Endothelial cell of umbilical vein (primary cell): ENCODE measurements around the gene MAT1A. TPM values are rescaled to one million over a fixed set of nuclear protein-coding genes. Genes with fewer than 3 reads are reported as not detected.

ENCODE experiments used
- BruUV-seq: library from RNA; stranded (reverse); fragments of 400-500 nt; replicated peaks from 2 replicates; lab custom pipeline; 2021; lab: Mats Ljungman, UMichigan
- CTCF ChIA-PET: fragments of 300-600, 350-600 bp; sonication (Branson Sonifier 250); formaldehyde crosslinking; loops from one replicate; lab custom pipeline; 2021; ENCODE audit warnings: antibody characterized with exemption, inconsistent platforms; lab: Charles Lee
- POLR2A ChIA-PET: fragments of 300-600, 350-600 bp; sonication (Branson Sonifier 250); formaldehyde crosslinking; loops from one replicate; lab custom pipeline; 2021; ENCODE audit warnings: antibody characterized with exemption, inconsistent platforms; lab: Charles Lee
- DNase-seq: peaks from one replicate; pipeline ENCODE4 v3.0.0-alpha.2; 2011; ENCODE audit warnings: low read depth, low spot score
- FAIRE-seq: peaks from 2 replicates; lab custom pipeline; 2011; peaks lifted over from hg19 to GRCh38; lab: Jason Lieb, UNC
- H2AFZ ChIP-seq: 2 replicates; pipeline ENCODE4 v1.6.0; 2012; ENCODE audit warnings: low read depth, low read length, control low read depth, inconsistent platforms
- H3K27ac ChIP-seq: 2 replicates; pipeline ENCODE4 v1.5.1; 2011; ENCODE audit warnings: low read depth, mild to moderate bottlenecking, control low read depth, low read length, moderate library complexity; ENCODE audit not compliant: insufficient read depth
- H3K27me3 ChIP-seq, 2 experiments: 2 replicates each; pipeline versions ENCODE4 v1.6.0 to v1.6.1; 2011; ENCODE audit warnings: low read length in 2 of 2, mixed read lengths in 1 of 2; ENCODE audit not compliant: control insufficient read depth in 2 of 2, insufficient read depth in 2 of 2
- H3K36me3 ChIP-seq, 2 experiments: 2 replicates in 1 of 2; 3 replicates in 1 of 2; pipeline ENCODE4 v1.5.1; 2011; ENCODE audit warnings: low read length in 2 of 2, mild to moderate bottlenecking in 1 of 2, moderate library complexity in 1 of 2; ENCODE audit not compliant: control insufficient read depth in 2 of 2, insufficient read depth in 2 of 2; ENCODE audit errors: extremely low read depth in 1 of 2
- H3K4me1 ChIP-seq: 3 replicates; pipeline ENCODE4 v1.5.1; 2011; ENCODE audit warnings: mild to moderate bottlenecking, low read length; ENCODE audit not compliant: control insufficient read depth, insufficient read depth; ENCODE audit errors: extremely low read depth
- H3K4me2 ChIP-seq: 2 replicates; pipeline ENCODE4 v1.6.1; 2011; ENCODE audit warnings: low read length, control low read depth, mixed read lengths; ENCODE audit not compliant: insufficient read depth
- H3K4me3 ChIP-seq, 3 experiments: fragments of 200-600 bp in 1 of 3; sonication (generic), shearing (Covaris generic) in 1 of 3; replicated peaks in 1 of 3; 2 replicates each; pipeline ENCODE4 v1.5.1; 2011 to 2016; ENCODE audit warnings: control low read depth in 3 of 3, low read length in 3 of 3, mild to moderate bottlenecking in 2 of 3, inconsistent platforms in 1 of 3, low read depth in 1 of 3, moderate library complexity in 1 of 3; ENCODE audit not compliant: insufficient read depth in 1 of 3
- H3K79me2 ChIP-seq: 2 replicates; pipeline ENCODE4 v1.6.0; 2012; ENCODE audit warnings: low read length, inconsistent platforms; ENCODE audit not compliant: control insufficient read depth, insufficient read depth
- H3K9ac ChIP-seq: replicated peaks from 2 replicates; pipeline ENCODE3; 2011; ENCODE audit warnings: low read length, control low read depth; ENCODE audit not compliant: insufficient read depth; ENCODE audit errors: extremely low read depth
- H3K9me1 ChIP-seq: replicated peaks from 3 replicates; pipeline ENCODE4 v1.6.0; 2011; ENCODE audit warnings: mild to moderate bottlenecking, low read length; ENCODE audit not compliant: control insufficient read depth, insufficient read depth; ENCODE audit errors: extremely low read depth
- H3K9me3 ChIP-seq: replicated peaks from 2 replicates; pipeline ENCODE4 v1.5.1; 2012; ENCODE audit warnings: low read length, inconsistent platforms; ENCODE audit not compliant: control insufficient read depth, insufficient read depth
- H4K20me1 ChIP-seq: replicated peaks from 2 replicates; pipeline ENCODE3; 2011; ENCODE audit warnings: mild to moderate bottlenecking, low read length; ENCODE audit not compliant: control insufficient read depth, insufficient read depth; ENCODE audit errors: extremely low read depth
- CTCF ChIP-seq, 2 donors: IDR thresholded peaks; 1 replicate in 1 of 2; 2 replicates in 1 of 2; pipeline ENCODE4 v1.5.1; 2011; ENCODE audit warnings: low read length in 2 of 2, mild to moderate bottlenecking in 2 of 2, moderate library complexity in 2 of 2, control low read depth in 1 of 2, inconsistent platforms in 1 of 2, low read depth in 1 of 2; ENCODE audit not compliant: insufficient read depth in 1 of 2; ENCODE audit errors: extremely low read depth in 1 of 2
- EZH2 ChIP-seq: IDR thresholded peaks from 2 replicates; pipeline ENCODE4 v1.6.1; 2012; ENCODE audit warnings: borderline replicate concordance, low read depth, mild to moderate bottlenecking, moderate library complexity, low read length, inconsistent platforms; ENCODE audit not compliant: severe bottlenecking
- FOS ChIP-seq: IDR thresholded peaks from 2 replicates; pipeline ENCODE4 v1.6.1; 2011; ENCODE audit warnings: mild to moderate bottlenecking, low read length, moderate library complexity, borderline replicate concordance; ENCODE audit not compliant: insufficient read depth
- GATA2 ChIP-seq: IDR thresholded peaks from 2 replicates; pipeline ENCODE4 v1.7.0; 2011; ENCODE audit warnings: low read depth, mild to moderate bottlenecking, moderate library complexity, mixed read lengths, low read length; ENCODE audit not compliant: insufficient read length, insufficient read depth
- JUN ChIP-seq: IDR thresholded peaks from 2 replicates; pipeline ENCODE4 v1.6.1; 2011; ENCODE audit warnings: borderline replicate concordance, low read depth; ENCODE audit not compliant: insufficient read length, insufficient read depth
- MAX ChIP-seq: IDR thresholded peaks from 2 replicates; pipeline ENCODE4 v1.6.1; 2011; ENCODE audit not compliant: insufficient read depth, insufficient read length
- MYC ChIP-seq: IDR thresholded peaks from one replicate; pipeline ENCODE4 v1.6.1; 2011; ENCODE audit warnings: mild to moderate bottlenecking, low read depth, low read length
- POLR2A ChIP-seq: IDR thresholded peaks from 2 replicates; pipeline ENCODE4 v1.6.1; 2012; ENCODE audit warnings: low read depth, mild to moderate bottlenecking, control low read depth, low read length
- POLR2AphosphoS5 ChIP-seq: IDR thresholded peaks from 2 replicates; pipeline ENCODE4 v1.6.1; 2012; ENCODE audit warnings: low read depth, mild to moderate bottlenecking, control low read depth, low read length, moderate library complexity; ENCODE audit not compliant: insufficient read depth
- dilution Hi-C: fragments of 300-500 bp; cut with MboI; formaldehyde crosslinking; loops from one replicate; pipeline ENCODE4 v1.15.0; 2019; ENCODE audit warnings: low sequenced_read_pairs; ENCODE audit not compliant: extremely low pct_ligation_motif_present
- intact Hi-C: fragments of 100-400 bp; cut with micrococcal nuclease; formaldehyde crosslinking; loops from one replicate; pipeline ENCODE4 v1.10.0; 2022
- polyA plus RNA-seq, 4 experiments: library from polyadenylated mRNA; depleted of rRNA in 3 of 4; stranded (reverse) in 3 of 4; unstranded in 1 of 4; fragments of >200 nt; gene quantifications; 2 replicates each; pipeline versions ENCODE4 v1.2.1 to v1.2.3, GENCODE V29; 2011 to 2012; ENCODE audit warnings: missing spikeins in 1 of 4
- total RNA-seq: library from RNA; stranded (reverse); gene quantifications from 2 replicates; pipeline ENCODE4 v1.2.3, GENCODE V29; 2021

Gene MAT1A
- total and polyA plus RNA-seq, 2 donors (not counting 3 experiments of a cell fraction or from before 2014, with no cell fraction given) = not detected

- intact Hi-C loops = no loop called here
- CTCF ChIA-PET = interaction anchor here (0.9 kb wide), 1 partner anchor 20 kb away, joined by 3 read pairs; no protein-coding TSS in a partner anchor
- TF ChIP-seq EZH2 (no peak), CTCF (IDR thresholded peaks at IDR 0.05; ENCODE audit: extremely low read depth in 1 of 2, insufficient read depth in 1 of 2, low read depth in 1 of 2, low read length in 2 of 2) (no peak), FOS (no peak), POLR2AphosphoS5 (no peak), MYC (no peak), GATA2 (no peak), POLR2A (no peak), JUN (no peak), MAX (no peak)
- H3K9me1 ChIP-seq = no peaks in the 10 kb centered on the region
- no peaks in the 10 kb centered on the region for H3K9me3 ChIP-seq
- H3K79me2 ChIP-seq = no peaks in the 10 kb centered on the region
- H2AFZ ChIP-seq = no peak overlapping the region
- POLR2A ChIA-PET = no interaction called here
- H3K4me1 ChIP-seq = no peaks in the 10 kb centered on the region
- dilution Hi-C loops = no loop called here
- no peak overlapping the region for H3K4me3 ChIP-seq
- DNase-seq (no peak), FAIRE-seq (no peak)
- H3K4me2 ChIP-seq = no peak overlapping the region
- BruUV-seq = no TSS peak
- H3K9ac ChIP-seq = no peak overlapping the region
- H3K36me3 ChIP-seq = no peaks in the 10 kb centered on the region
- no peaks in the 10 kb centered on the region for H3K27me3 ChIP-seq
- no peaks in the 10 kb centered on the region for H4K20me1 ChIP-seq
- no peak overlapping the region for H3K27ac ChIP-seq
Measured at GRCh38 chr10:80279146-80279545, 10.3 kb downstream of the MAT1A start.
